ENCODE measurements around the gene MTFR1L.

DNA sequence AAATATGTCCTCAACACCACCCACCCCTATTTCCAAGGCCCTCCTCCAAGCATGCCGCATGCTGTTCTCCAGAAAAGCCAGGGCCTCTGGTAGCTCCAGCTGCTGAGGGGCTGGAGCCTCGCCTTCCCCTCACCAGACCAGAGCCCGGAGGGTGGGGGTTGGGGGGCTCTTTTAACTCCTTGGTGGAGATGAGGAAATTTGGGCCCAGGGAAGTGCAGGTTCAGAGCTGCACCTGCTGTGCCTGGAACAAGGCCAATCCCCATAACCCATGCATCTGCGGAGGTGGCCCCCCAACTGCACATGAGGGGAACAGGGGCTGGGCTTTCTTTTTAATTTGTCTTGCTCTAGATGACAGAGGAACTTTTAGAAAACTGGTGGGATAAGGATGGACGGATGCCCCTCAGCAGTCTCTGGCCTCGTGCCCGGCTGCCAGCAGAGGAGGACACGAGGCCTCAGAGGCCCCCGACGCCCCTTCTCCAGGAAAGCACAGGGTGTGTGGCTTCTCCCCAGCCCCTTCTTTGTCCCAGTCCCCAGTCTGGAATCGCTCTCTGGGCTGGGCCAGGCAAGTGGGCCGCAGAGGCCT lies 20.3 kb upstream of the MTFR1L start:
- TF ChIP-seq, protein P1, sequence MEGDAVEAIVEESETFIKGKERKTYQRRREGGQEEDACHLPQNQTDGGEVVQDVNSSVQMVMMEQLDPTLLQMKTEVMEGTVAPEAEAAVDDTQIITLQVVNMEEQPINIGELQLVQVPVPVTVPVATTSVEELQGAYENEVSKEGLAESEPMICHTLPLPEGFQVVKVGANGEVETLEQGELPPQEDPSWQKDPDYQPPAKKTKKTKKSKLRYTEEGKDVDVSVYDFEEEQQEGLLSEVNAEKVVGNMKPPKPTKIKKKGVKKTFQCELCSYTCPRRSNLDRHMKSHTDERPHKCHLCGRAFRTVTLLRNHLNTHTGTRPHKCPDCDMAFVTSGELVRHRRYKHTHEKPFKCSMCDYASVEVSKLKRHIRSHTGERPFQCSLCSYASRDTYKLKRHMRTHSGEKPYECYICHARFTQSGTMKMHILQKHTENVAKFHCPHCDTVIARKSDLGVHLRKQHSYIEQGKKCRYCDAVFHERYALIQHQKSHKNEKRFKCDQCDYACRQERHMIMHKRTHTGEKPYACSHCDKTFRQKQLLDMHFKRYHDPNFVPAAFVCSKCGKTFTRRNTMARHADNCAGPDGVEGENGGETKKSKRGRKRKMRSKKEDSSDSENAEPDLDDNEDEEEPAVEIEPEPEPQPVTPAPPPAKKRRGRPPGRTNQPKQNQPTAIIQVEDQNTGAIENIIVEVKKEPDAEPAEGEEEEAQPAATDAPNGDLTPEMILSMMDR (IDR thresholded peaks at IDR 0.05; ENCODE audit: low read depth, low read length) = no peak
- TF ChIP-seq POLR2A (IDR thresholded peaks at IDR 0.05; ENCODE audit: extremely low read depth, insufficient read length) = no peak
- TF ChIP-seq, protein P2, sequence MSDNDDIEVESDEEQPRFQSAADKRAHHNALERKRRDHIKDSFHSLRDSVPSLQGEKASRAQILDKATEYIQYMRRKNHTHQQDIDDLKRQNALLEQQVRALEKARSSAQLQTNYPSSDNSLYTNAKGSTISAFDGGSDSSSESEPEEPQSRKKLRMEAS (IDR thresholded peaks at IDR 0.05; ENCODE audit: low read depth, low read length) = no peak
